ENCODE data around the gene GARRE1. TPM values are rescaled to one million over a fixed set of nuclear protein-coding genes. Genes with fewer than 3 reads are reported as not detected.
"Not testable (repeated sequence)": the region's sequence is repeated elsewhere in the genome, so short reads cannot be mapped to it uniquely, and the experiment has no call there.

Gene GARRE1
- total and polyA plus RNA-seq, 2 donors = 17.7 to 43.3 TPM

DNA sequence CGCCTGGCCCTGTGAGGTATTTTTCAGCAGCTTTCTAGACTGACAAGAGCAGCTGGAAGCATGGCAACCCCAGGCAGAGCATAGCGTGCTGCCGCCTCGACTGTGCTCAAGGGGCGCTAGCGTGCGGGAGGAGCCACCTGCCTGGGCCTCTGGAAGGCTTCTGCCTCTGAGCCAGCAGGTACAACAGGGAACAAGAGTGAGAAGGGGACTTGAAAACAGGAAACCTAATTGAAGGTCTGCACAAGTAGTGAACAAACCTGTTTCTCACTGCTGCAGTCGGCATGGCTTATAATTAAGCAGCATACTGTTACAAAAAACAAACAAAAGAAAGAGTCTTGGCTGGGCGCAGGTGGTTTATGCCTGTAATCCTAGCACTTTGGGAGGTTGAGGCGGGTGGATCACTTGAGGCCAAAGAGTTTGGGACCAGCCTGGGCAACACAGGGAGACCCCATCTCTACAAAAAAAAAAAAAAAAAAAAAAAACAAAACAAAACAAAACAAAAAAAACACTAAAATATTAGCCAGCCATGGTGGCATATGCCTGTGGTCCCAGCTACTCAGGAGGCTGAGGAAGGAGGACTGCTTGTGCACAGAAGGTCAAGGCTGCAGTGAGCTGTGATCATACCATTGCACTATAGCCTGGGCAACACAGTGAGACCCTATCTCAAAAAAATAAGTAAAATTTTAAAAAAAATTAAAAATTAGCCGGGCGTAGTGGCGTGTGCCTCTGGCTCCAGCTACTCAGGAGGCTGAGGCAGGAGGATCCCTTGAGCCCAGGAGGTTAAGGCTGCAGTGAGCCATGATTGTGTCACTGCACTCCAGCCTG, 12.6 kb upstream of the GARRE1 start:
- Histone ChIP-seq H3K27ac (ENCODE audit: low read depth) (no peak overlapping the region), H3K4me1 (ENCODE audit: insufficient read depth) (no peaks in the 10 kb centered on the region), H3K36me3 (ENCODE audit: insufficient read depth) (no peaks in the 10 kb centered on the region), H3K4me3 (ENCODE audit: low read depth, low read length) (no peak overlapping the region)
- 72% methylated on average over 13 of the region's 13 CpGs for WGBS
- DNase-seq (ENCODE audit: extremely low spot score) = no peak

GRCh38 chr19:34243138-34243875, 11.0 kb upstream of the GARRE1 start:
- not testable (repeated sequence) for H3K4me1 ChIP-seq (ENCODE audit: insufficient read depth); DNase-seq (ENCODE audit: extremely low spot score); H3K36me3 ChIP-seq (ENCODE audit: insufficient read depth); H3K27ac ChIP-seq (ENCODE audit: low read depth); H3K4me3 ChIP-seq (ENCODE audit: low read depth, low read length)
- 95% methylated on average over 10 of the region's 10 CpGs for WGBS

GRCh38 chr19:34243876-34244578, 10.3 kb upstream of the GARRE1 start:
- no peak for DNase-seq (ENCODE audit: extremely low spot score)
- WGBS = 82% methylated on average over 17 of the region's 17 CpGs
- Histone ChIP-seq H3K36me3 (ENCODE audit: insufficient read depth) (no peaks in the 10 kb centered on the region), H3K27ac (ENCODE audit: low read depth) (no peak overlapping the region), H3K4me1 (ENCODE audit: insufficient read depth) (no peaks in the 10 kb centered on the region), H3K4me3 (ENCODE audit: low read depth, low read length) (no peak overlapping the region)

GRCh38 chr19:34244611-34245299, 9.6 kb upstream of the GARRE1 start:
- WGBS = 66% methylated on average over 13 of the region's 13 CpGs

DNA sequence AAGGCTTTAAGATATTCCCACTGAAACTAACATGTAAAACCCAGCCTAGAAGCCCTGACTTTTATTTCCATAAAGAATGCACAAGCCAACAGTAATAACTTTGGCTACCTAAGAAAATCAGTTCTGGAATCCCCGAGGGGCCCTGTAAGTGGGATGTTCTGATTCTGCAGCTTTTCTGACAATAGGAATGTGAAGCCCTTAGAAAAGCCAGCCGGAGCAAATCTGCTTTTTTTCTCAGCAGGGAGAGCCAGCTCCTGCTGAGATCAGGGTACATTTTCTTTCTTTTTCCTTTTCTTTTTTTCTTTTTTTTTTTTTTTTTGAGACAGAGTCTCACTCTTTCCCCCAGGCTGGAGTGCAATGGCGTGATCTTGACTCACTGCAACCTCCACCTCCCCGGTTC, 8.0 kb upstream of the GARRE1 start:
- 72% methylated on average over 4 of the region's 4 CpGs for WGBS
- Histone ChIP-seq H3K27ac (ENCODE audit: low read depth) (no peak overlapping the region), H3K4me3 (ENCODE audit: low read depth, low read length) (no peak overlapping the region), H3K36me3 (ENCODE audit: insufficient read depth) (no peaks in the 10 kb centered on the region), H3K4me1 (ENCODE audit: insufficient read depth) (no peaks in the 10 kb centered on the region)
- no peak for DNase-seq (ENCODE audit: extremely low spot score)

More at GRCh38 chr19:34244611-34245299, 9.6 kb upstream of the GARRE1 start:
- DNase-seq (ENCODE audit: extremely low spot score) = no peak
- Histone ChIP-seq H3K4me1 (ENCODE audit: insufficient read depth) (no peaks in the 10 kb centered on the region), H3K36me3 (ENCODE audit: insufficient read depth) (no peaks in the 10 kb centered on the region), H3K4me3 (ENCODE audit: low read depth, low read length) (no peak overlapping the region), H3K27ac (ENCODE audit: low read depth) (no peak overlapping the region)

- 88% methylated on average over 4 of the region's 4 CpGs for WGBS
- Histone ChIP-seq H3K4me3 (ENCODE audit: low read depth, low read length) (no peak overlapping the region), H3K36me3 (ENCODE audit: insufficient read depth) (no peaks in the 10 kb centered on the region), H3K27ac (ENCODE audit: low read depth) (no peak overlapping the region), H3K4me1 (ENCODE audit: insufficient read depth) (no peaks in the 10 kb centered on the region)
- no peak for DNase-seq (ENCODE audit: extremely low spot score)
Observed at GRCh38 chr19:34248941-34249340, 5.4 kb upstream of the GARRE1 start.

- not testable (repeated sequence) for H3K4me1 ChIP-seq (ENCODE audit: insufficient read depth); H3K27ac ChIP-seq (ENCODE audit: low read depth); H3K36me3 ChIP-seq (ENCODE audit: insufficient read depth); DNase-seq (ENCODE audit: extremely low spot score); H3K4me3 ChIP-seq (ENCODE audit: low read depth, low read length)
- WGBS = 92% methylated on average over 14 of the region's 14 CpGs
Observed at GRCh38 chr19:34253167-34253566, 1.2 kb upstream of the GARRE1 start.

DNA sequence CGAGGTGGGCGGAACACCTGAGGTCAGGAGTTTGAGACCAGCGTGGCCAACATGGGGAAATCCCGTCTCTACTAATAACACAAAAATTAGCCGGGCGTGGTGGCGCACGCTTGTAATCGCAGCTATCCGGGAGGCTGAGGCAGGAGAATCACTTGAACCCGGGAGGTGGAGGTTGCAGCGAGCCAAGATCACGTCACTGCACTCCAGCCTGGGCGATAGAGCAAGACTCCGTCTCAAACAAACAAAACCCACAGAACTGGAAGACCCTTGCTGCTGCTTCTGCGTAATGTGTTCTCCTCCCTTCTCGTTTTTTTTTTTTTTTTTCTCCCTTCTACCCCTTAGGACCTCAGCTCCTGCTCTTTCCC, 691 bp upstream of the GARRE1 start:
- H3K4me3 ChIP-seq (ENCODE audit: low read depth, low read length) = peak overlapping the region; percentile 96
- not testable (repeated sequence) for H3K36me3 ChIP-seq (ENCODE audit: insufficient read depth); H3K27ac ChIP-seq (ENCODE audit: low read depth); DNase-seq (ENCODE audit: extremely low spot score); H3K4me1 ChIP-seq (ENCODE audit: insufficient read depth)
- 65% methylated on average over 17 of the region's 17 CpGs for WGBS

DNA sequence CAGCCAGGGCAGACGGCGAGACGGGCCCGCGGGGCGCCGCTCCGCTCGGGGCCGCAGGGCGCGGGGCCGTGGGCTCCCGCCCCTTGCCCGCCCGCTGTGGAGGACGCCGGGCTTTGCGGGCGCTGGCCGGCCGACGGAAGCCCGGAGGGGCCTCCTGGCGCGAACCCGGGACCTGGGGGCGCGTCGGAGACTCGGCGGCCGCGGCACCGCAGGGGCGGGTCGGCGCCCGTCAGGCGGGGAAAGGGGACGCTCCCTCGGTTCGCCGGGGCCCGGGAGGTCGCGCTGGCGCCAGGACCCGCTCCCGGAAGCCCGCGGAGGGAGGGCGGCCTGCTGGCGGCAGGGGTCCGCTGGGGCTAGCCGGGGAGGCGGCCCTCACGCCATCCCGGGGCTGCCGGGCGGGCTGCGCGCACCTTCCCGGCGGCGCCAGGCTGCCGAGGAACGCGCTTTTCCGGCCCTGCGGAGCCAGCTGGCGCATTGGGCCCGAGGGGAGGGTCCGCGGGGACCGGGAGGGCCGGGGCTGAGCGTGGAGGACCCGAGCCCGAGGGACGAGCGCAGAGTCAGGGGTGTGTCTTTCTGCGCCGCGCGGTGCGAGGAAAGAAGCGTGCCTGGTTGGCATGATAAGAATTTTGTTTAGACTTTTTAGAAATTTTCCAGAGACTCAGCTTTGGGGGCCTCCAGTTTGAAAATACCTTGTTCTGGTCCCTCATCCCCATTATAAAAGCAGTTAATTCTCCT, 511 bp downstream of the GARRE1 start:
- WGBS = under 1% methylated on average over 88 of the region's 88 CpGs
- Histone ChIP-seq H3K4me3 (ENCODE audit: low read depth, low read length) (peak overlapping the region; percentile 96), H3K36me3 (ENCODE audit: insufficient read depth) (no peaks in the 10 kb centered on the region), H3K4me1 (ENCODE audit: insufficient read depth) (no peaks in the 10 kb centered on the region), H3K27ac (ENCODE audit: low read depth) (peak overlapping the region; percentile 89)
- no peak for DNase-seq (ENCODE audit: extremely low spot score)

- DNase-seq (ENCODE audit: extremely low spot score) = no peak
- Histone ChIP-seq H3K27ac (ENCODE audit: low read depth) (no peak overlapping the region), H3K4me1 (ENCODE audit: insufficient read depth) (no peaks in the 10 kb centered on the region), H3K4me3 (ENCODE audit: low read depth, low read length) (peak overlapping the region; percentile 96), H3K36me3 (ENCODE audit: insufficient read depth) (no peaks in the 10 kb centered on the region)
- 41% methylated on average over 9 of the region's 9 CpGs for whole genome bisulfite sequencing
Observed at GRCh38 chr19:34255546-34255945, 1.2 kb downstream of the GARRE1 start.

- 58% methylated on average over 5 of the region's 5 CpGs for WGBS
- Histone ChIP-seq H3K27ac (ENCODE audit: low read depth) (no peak overlapping the region), H3K36me3 (ENCODE audit: insufficient read depth) (no peaks in the 10 kb centered on the region), H3K4me3 (ENCODE audit: low read depth, low read length) (no peak overlapping the region), H3K4me1 (ENCODE audit: insufficient read depth) (no peaks in the 10 kb centered on the region)
- no peak for DNase-seq (ENCODE audit: extremely low spot score)
Observed at GRCh38 chr19:34256835-34257558, 2.6 kb downstream of the GARRE1 start.

DNA sequence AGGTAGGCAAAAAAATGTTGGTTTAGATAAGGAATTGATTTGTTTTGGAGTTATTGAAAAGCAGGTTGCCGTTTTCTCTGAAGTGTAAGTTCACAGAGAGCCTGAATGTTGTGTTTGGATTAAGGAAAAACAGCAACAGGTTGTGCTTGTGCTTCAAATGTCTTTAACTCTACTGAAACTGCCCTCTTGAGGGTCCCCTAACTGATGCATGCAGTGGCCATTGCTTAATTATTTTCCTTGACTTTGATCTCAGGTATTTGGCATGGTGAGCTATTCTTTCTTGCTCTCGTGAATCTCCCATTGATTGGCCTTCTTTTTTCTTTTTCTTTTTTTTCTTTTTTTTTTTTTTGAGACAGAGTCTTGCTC, 3.2 kb downstream of the GARRE1 start:
- no peak for DNase-seq (ENCODE audit: extremely low spot score)
- no peaks in the 10 kb centered on the region for H3K4me1 ChIP-seq (ENCODE audit: insufficient read depth)
- no peak overlapping the region for H3K27ac ChIP-seq (ENCODE audit: low read depth)
- WGBS = 80% methylated on average over 2 of the region's 2 CpGs
- H3K4me3 ChIP-seq (ENCODE audit: low read depth, low read length) = no peak overlapping the region
- no peaks in the 10 kb centered on the region for H3K36me3 ChIP-seq (ENCODE audit: insufficient read depth)

Data from urinary bladder (tissue), 4 donors.